ENCODE measurements around the gene TAF1B.
"Not testable (repeated sequence)": the region's sequence is repeated elsewhere in the genome, so short reads cannot be mapped to it uniquely, and the experiment has no call there.

TAF1B gene

GRCh38 chr2:9885036-9885684 lies 41.9 kb downstream of the TAF1B start:
- DNase-seq, result no peak

GRCh38 chr2:9887513-9887912 lies 44.2 kb downstream of the TAF1B start:
- DNase-seq, result no peak

- DNase-seq, result no peak
Measured at GRCh38 chr2:9889812-9890261, 46.6 kb downstream of the TAF1B start.

GRCh38 chr2:9892236-9892635 lies 49.0 kb downstream of the TAF1B start:
- no peak for DNase-seq

- no peak for DNase-seq
Measured at GRCh38 chr2:9895669-9896590, 52.7 kb downstream of the TAF1B start.

- DNase-seq, result peak in 1 of 2 donors; percentile 16
Measured at GRCh38 chr2:9897331-9897737, 54.1 kb downstream of the TAF1B start.

GRCh38 chr2:9897846-9898245 lies 54.6 kb downstream of the TAF1B start:
- DNase-seq, result no peak

GRCh38 chr2:9905413-9905812 lies 62.1 kb downstream of the TAF1B start:
- no peak for DNase-seq

GRCh38 chr2:9907402-9907801 lies 64.1 kb downstream of the TAF1B start:
- DNase-seq, result no peak

GRCh38 chr2:9908639-9909038 lies 65.4 kb downstream of the TAF1B start:
- no peak for DNase-seq

GRCh38 chr2:9909106-9909505 lies 65.8 kb downstream of the TAF1B start:
- no peak for DNase-seq

- DNase-seq, result no peak
Measured at GRCh38 chr2:9910699-9911098, 67.4 kb downstream of the TAF1B start.

- no peak for DNase-seq
Measured at GRCh38 chr2:9912468-9912867, 69.2 kb downstream of the TAF1B start.

GRCh38 chr2:9914384-9915065 lies 71.3 kb downstream of the TAF1B start:
- no peak for DNase-seq

GRCh38 chr2:9918275-9918674 lies 75.0 kb downstream of the TAF1B start:
- DNase-seq, result no peak

- no peak for DNase-seq
Measured at GRCh38 chr2:9919512-9919911, 76.2 kb downstream of the TAF1B start.

GRCh38 chr2:9927020-9927419 lies 83.7 kb downstream of the TAF1B start:
- not testable (repeated sequence) for DNase-seq

- DNase-seq, result no peak
Measured at GRCh38 chr2:9937258-9937657, 94.0 kb downstream of the TAF1B start.

- DNase-seq, result no peak
Measured at GRCh38 chr2:9937968-9938367, 94.7 kb downstream of the TAF1B start.

- DNase-seq, result no peak
Measured at GRCh38 chr2:9939587-9940485, 96.6 kb downstream of the TAF1B start.

- DNase-seq, result no peak
Measured at GRCh38 chr2:9941196-9941995, 98.1 kb downstream of the TAF1B start.

GRCh38 chr2:9941996-9942390 lies 98.7 kb downstream of the TAF1B start:
- DNase-seq, result no peak

All from CD4-positive, alpha-beta T cell treated with Interleukin-4 for 1 hour (primary cell).